Endothelial cell of umbilical vein (primary cell): ENCODE results near the gene SNN.

ENCODE experiments used
- EZH2 ChIP-seq: IDR thresholded peaks from 2 replicates; pipeline ENCODE4 v1.6.1; 2012; ENCODE audit warnings: borderline replicate concordance, low read depth, mild to moderate bottlenecking, moderate library complexity, low read length, inconsistent platforms; ENCODE audit not compliant: severe bottlenecking
- JUN ChIP-seq: IDR thresholded peaks from 2 replicates; pipeline ENCODE4 v1.6.1; 2011; ENCODE audit warnings: borderline replicate concordance, low read depth; ENCODE audit not compliant: insufficient read length, insufficient read depth
- MAX ChIP-seq: IDR thresholded peaks from 2 replicates; pipeline ENCODE4 v1.6.1; 2011; ENCODE audit not compliant: insufficient read depth, insufficient read length
- MYC ChIP-seq: IDR thresholded peaks from one replicate; pipeline ENCODE4 v1.6.1; 2011; ENCODE audit warnings: mild to moderate bottlenecking, low read depth, low read length
- POLR2AphosphoS5 ChIP-seq: IDR thresholded peaks from 2 replicates; pipeline ENCODE4 v1.6.1; 2012; ENCODE audit warnings: low read depth, mild to moderate bottlenecking, control low read depth, low read length, moderate library complexity; ENCODE audit not compliant: insufficient read depth
- TF ChIP-seq, protein P1 (sequence below), 2 donors: IDR thresholded peaks; 1 replicate in 1 of 2; 2 replicates in 1 of 2; pipeline ENCODE4 v1.5.1; 2011; ENCODE audit warnings: low read length in 2 of 2, mild to moderate bottlenecking in 2 of 2, moderate library complexity in 2 of 2, control low read depth in 1 of 2, inconsistent platforms in 1 of 2, low read depth in 1 of 2; ENCODE audit not compliant: insufficient read depth in 1 of 2; ENCODE audit errors: extremely low read depth in 1 of 2

- TF ChIP-seq, protein P1, sequence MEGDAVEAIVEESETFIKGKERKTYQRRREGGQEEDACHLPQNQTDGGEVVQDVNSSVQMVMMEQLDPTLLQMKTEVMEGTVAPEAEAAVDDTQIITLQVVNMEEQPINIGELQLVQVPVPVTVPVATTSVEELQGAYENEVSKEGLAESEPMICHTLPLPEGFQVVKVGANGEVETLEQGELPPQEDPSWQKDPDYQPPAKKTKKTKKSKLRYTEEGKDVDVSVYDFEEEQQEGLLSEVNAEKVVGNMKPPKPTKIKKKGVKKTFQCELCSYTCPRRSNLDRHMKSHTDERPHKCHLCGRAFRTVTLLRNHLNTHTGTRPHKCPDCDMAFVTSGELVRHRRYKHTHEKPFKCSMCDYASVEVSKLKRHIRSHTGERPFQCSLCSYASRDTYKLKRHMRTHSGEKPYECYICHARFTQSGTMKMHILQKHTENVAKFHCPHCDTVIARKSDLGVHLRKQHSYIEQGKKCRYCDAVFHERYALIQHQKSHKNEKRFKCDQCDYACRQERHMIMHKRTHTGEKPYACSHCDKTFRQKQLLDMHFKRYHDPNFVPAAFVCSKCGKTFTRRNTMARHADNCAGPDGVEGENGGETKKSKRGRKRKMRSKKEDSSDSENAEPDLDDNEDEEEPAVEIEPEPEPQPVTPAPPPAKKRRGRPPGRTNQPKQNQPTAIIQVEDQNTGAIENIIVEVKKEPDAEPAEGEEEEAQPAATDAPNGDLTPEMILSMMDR (IDR thresholded peaks at IDR 0.05; ENCODE audit: extremely low read depth in 1 of 2, insufficient read depth in 1 of 2, low read depth in 1 of 2, low read length in 2 of 2), result no peak
- no peak for TF ChIP-seq POLR2AphosphoS5
- no peak for TF ChIP-seq MYC
- TF ChIP-seq EZH2, result no peak
- no peak for TF ChIP-seq JUN
- TF ChIP-seq MAX, result no peak
These were observed 44.0 kb upstream of the SNN start for GRCh38 chr16:11624205-11624604.
